ENCODE data around the gene GALNTL6.

The GALNTL6 gene

DNA sequence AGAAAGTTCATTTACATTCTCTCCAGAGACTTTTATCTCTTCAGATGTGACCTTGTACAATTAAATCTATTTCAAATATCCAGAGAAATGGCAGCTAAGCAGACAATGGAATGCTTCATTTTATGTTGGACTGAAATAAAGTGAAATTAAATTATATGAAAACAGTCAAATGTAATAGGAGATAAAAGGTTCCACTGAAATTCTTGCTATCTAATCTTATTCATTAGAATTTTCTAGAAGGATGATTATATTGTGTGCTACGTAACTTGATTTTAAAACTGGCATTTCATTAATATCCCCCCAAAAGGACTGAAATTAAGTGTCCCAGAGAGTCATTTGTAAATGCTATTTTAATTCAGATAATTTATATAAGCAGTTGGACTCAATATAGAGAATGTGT lies 708.5 kb downstream of the GALNTL6 start:
- DNase-seq (ENCODE audit: low read depth in 2 of 2, low spot score in 1 of 2) = no peak

GRCh38 chr4:172543249-172543648 lies 730.0 kb downstream of the GALNTL6 start:
- no peak for DNase-seq (ENCODE audit: low read depth in 2 of 2, low spot score in 1 of 2)

GRCh38 chr4:172546782-172547181 lies 733.6 kb downstream of the GALNTL6 start:
- no peak for DNase-seq (ENCODE audit: low read depth in 2 of 2, low spot score in 1 of 2)

DNA sequence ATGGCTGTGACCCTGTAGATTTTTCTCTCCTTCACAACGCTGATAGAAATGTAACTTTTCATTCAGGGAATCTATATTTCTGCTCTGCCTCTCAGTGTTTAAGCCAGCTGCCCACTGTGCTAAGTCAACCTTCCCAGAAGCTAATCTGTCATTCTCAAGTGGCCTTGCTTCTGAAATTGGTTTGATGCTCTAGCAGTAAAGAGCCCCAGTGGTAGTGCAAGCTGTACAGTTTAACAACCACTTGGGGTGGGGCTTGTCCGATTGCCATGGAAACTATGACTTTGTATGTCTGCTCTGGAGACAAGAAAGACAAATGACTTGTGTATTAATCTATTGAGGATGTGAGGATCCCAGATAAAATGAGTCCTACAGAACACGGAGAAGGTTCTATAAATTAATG lies 734.5 kb downstream of the GALNTL6 start:
- no peak for DNase-seq (ENCODE audit: low read depth in 2 of 2, low spot score in 1 of 2)

DNA sequence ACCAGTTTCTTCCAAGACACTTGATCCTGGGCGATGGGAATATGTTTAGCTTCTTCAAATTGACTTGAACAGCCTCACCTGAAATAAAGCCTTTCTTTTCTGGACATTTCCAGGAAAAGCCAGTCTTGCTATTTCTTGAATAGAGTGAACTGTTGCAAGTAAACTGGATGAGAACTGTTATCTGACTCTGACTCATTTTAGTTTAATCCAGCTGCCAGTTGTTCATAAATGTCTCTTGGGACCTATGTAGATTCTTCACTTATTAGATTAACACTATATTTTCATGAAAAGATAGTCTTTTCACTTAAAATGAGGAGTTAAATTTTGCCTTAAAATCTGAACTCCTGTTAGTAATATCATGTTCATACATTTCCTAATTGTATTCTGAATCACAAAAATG lies 740.0 kb downstream of the GALNTL6 start:
- DNase-seq (ENCODE audit: low read depth in 2 of 2, low spot score in 1 of 2) = no peak

DNA sequence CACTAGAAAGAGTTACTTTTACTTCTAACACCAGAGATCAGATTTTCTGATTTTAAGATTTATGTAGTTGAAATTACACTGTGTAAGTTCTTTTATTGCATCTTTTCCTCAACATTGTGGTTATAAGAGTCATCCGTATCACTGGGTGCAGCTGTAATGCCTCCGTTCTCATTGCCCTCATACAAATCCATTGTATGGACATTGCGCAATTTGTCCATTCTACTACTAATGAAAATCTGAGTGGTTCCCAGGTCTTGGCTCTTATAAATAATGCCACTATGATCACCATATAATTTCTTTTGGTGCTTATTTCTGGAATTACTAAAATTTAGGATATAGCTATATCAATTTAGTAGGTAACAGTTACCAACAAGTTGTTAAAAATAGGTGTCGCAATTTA lies 741.4 kb downstream of the GALNTL6 start:
- DNase-seq (ENCODE audit: low read depth in 2 of 2, low spot score in 1 of 2) = no peak

DNA sequence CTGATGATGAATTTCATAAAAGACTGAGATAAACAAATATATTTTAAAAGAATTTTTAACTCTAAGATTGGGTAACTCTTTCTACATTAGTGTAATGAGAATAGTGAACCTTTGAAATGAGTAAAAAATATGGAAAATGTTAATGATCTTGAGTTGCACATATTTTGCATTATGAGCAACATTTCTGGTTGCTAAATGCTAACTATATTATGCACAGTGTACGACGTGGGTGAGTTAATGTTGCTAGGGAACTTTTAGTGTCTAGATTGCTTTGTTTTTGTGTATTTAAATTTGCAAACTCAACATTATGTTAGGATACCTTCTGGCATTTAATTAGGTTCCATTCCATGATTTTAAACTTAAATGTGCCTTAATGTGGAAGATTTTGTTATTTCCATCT lies 742.5 kb downstream of the GALNTL6 start:
- no peak for DNase-seq (ENCODE audit: low read depth in 2 of 2, low spot score in 1 of 2)

DNA sequence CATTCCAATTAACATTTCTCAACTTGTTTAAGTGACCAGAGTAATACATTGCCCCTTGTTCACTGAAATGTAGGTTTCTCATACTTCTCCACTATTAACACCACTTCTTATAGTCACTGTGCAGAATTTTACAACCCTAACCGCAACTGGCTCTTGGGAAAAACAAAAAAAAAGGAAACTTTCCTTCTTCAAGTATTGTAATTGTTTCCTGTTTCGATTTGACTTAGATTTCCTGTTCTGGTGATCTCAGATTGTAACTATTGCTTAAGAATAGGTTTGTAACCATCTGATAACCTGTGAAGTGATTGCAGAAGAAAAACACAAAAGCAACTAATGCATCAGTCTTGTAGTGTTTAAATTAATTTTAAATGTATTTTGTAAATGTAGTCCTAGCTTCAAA lies 760.7 kb downstream of the GALNTL6 start:
- no peak for DNase-seq (ENCODE audit: low read depth in 2 of 2, low spot score in 1 of 2)

DNA sequence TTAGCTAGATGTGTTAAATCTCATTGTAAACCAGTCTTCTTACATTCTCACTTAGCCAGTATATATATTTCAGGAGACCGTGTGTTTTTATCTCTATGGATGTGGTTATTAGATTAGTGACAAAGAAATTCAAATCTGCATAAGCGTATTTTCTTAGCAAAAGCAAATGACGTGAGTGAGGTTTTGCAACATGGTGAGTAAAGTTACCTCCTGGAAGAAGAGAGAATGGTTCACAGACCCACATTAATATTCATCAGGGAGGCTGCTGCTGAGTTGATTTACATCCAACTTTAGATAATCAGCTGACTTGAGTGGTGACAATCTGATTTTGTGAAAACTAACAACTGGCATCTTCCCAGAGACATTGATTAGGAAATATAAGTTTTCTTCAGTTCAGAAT lies 765.5 kb downstream of the GALNTL6 start:
- no peak for DNase-seq (ENCODE audit: low read depth in 2 of 2, low spot score in 1 of 2)

DNA sequence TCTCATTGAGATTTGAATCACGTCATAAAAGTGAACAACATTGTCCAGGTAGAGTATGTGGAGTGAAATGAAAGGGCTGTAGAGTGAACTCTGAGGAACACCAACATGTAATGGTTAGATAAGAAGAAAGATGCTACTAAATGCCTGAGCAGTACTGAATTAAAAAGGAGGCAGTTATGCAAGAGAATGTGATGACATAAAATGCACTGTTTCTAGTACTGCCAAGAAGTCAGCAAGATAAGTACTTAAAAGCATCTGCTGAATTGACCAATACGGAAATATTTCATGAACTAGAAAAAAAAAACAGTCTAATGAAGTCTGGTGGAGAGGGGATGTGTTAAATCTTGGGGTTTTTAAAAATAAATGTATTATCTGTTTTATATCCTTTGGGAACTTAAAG lies 771.6 kb downstream of the GALNTL6 start:
- DNase-seq (ENCODE audit: low read depth in 2 of 2, low spot score in 1 of 2) = no peak

DNA sequence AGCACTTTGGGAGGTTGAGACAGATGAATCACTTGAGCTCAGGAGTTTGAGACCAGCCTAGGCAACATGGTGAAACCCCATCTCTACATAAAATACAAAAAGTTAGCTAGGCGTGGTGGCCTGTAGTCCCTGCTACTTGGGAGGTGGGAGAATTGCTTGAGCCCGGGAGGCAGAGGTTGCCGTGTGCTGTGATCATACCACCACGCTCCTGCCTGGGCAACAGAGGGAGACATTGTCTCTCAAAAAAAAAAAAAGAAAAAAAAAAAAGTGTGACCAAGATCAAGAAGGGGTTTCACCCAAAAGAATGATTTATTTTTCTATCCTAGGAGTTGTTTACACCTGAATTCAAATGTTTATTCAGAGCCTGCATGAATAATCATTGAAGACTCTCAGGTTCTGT lies 783.0 kb downstream of the GALNTL6 start:
- DNase-seq (ENCODE audit: low read depth in 2 of 2, low spot score in 1 of 2) = no peak

DNA sequence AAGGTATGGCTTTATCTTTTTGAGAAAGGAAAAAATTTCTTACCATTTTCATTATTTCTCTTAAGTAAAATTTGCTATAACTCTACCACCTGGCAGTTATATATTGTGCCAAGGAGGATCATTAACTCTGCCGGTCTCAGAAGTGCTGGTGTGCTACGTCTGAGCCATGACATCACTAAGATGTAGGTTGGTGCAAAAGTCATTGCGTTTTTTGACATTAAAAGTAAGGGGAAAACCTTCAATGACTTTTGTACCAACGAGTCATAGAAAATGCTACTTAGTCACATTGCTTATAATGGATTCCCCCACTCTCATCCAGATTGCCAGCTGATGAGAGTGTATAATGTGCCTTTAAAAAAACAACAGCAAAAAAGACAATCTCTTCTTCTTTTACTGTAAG lies 786.4 kb downstream of the GALNTL6 start:
- DNase-seq (ENCODE audit: low read depth in 2 of 2, low spot score in 1 of 2) = no peak

- no peak for DNase-seq (ENCODE audit: low read depth in 2 of 2, low spot score in 1 of 2)
Observed at GRCh38 chr4:172601195-172601594, 788.0 kb downstream of the GALNTL6 start.

- no peak for DNase-seq (ENCODE audit: low read depth in 2 of 2, low spot score in 1 of 2)
Observed at GRCh38 chr4:172619218-172619617, 806.0 kb downstream of the GALNTL6 start.

GRCh38 chr4:172619798-172620197 lies 806.6 kb downstream of the GALNTL6 start:
- DNase-seq (ENCODE audit: low read depth in 2 of 2, low spot score in 1 of 2) = no peak

DNA sequence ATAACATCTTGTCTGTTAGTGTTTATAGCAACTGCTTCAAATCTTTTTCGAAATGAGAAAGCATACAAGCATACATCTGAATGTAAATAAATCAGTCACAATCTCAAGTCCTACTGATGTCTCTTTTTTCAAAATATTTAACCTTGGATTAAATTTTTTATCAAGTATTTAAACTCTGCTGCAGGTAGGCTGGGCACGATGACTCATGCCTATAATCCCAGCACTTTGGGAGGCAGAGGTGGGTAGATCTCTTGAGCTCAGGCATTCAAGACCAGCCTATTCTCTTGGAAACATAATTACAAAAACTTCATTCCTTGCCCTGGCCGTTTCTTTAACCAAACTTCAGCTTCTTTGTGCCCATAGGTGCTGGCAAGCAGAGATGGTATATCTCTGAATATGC lies 815.1 kb downstream of the GALNTL6 start:
- DNase-seq (ENCODE audit: low read depth in 2 of 2, low spot score in 1 of 2) = no peak

GRCh38 chr4:172630280-172630679 lies 817.1 kb downstream of the GALNTL6 start:
- DNase-seq (ENCODE audit: low read depth in 2 of 2, low spot score in 1 of 2) = no peak

DNA sequence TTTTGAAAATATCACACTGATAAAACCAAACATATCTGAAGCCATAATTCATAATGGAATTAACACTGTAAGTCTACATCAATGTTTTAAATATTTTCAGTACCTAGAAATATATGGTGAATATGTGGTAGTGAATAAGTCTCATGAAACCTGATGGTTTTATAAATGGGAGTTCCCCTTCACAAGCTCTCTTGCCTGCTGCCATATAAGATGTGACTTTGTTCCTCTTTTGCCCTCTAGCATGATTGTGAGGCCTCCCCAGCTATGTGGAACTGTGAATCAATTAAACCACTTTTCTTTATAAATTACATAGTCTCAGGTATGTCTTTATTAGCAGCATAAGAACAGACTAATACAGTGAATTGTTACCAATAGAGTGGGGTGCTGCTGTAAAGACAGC lies 818.6 kb downstream of the GALNTL6 start:
- DNase-seq (ENCODE audit: low read depth in 2 of 2, low spot score in 1 of 2) = no peak

GRCh38 chr4:172648471-172648870 lies 835.3 kb downstream of the GALNTL6 start:
- DNase-seq (ENCODE audit: low read depth in 2 of 2, low spot score in 1 of 2) = no peak

- DNase-seq (ENCODE audit: low read depth in 2 of 2, low spot score in 1 of 2) = no peak
Observed at GRCh38 chr4:172649143-172649542, 835.9 kb downstream of the GALNTL6 start.

GRCh38 chr4:172650758-172651530 lies 837.7 kb downstream of the GALNTL6 start:
- no peak for DNase-seq (ENCODE audit: low read depth in 2 of 2, low spot score in 1 of 2)

GRCh38 chr4:172651961-172652360 lies 838.8 kb downstream of the GALNTL6 start:
- no peak for DNase-seq (ENCODE audit: low read depth in 2 of 2, low spot score in 1 of 2)

DNA sequence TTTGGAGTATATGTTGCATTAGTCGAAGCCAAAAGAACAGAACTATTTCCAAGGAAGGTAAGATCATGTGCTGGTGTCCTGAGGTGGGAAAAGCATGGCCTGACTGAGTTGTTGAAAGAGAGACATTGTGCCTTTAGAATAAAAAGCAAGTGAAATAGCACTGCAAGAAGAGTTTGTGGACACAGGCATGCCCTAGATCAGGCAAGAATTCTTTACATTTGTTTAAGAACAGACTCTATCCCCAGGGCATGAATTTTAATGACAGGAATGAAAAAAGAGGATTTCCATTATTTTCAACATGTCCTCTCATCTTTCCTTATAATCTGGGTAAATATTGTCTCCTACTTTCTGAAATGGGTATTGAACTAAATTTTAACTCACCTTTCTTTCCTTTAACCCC lies 839.2 kb downstream of the GALNTL6 start:
- DNase-seq (ENCODE audit: low read depth in 2 of 2, low spot score in 1 of 2) = no peak
